Activated CD8-positive, alpha-beta memory T cell treated with anti-CD3 and anti-CD28 coated beads, Interleukin-2, amount 10 ng/mL, durations not matched to agents 7 days and 5 days (primary cell): Measurements from ENCODE around the gene COL21A1. TPM values are rescaled to one million over a fixed set of nuclear protein-coding genes. Genes with fewer than 3 reads are reported as not detected.

Experiments used
- ATAC-seq: fragments of 150-1000 bp; cut with Tn5 transposase; one replicate; pipeline ENCODE4 v1.10.0; 2021; ENCODE audit warnings: moderate library complexity
- CTCF ChIA-PET: fragments of 350-600 bp; sonication (Branson Sonifier 250); formaldehyde crosslinking; loops from one replicate; lab custom pipeline; 2021; ENCODE audit warnings: antibody characterized with exemption; lab: Charles Lee
- DNase-seq: peaks from one replicate; pipeline ENCODE4 v3.0.0-alpha.2; 2020
- H3K27ac Mint-ChIP-seq: one replicate; pipeline ENCODE4 v1.8.0; 2021; ENCODE audit warnings: mild to moderate bottlenecking, mixed read lengths
- H3K27me3 Mint-ChIP-seq: one replicate; pipeline ENCODE4 v1.8.0; 2021; ENCODE audit warnings: mixed read lengths
- H3K36me3 Mint-ChIP-seq: one replicate; pipeline ENCODE4 v1.8.0; 2021; ENCODE audit warnings: mild to moderate bottlenecking, mixed read lengths
- H3K4me1 Mint-ChIP-seq: one replicate; pipeline ENCODE4 v1.8.0; 2021; ENCODE audit warnings: mixed read lengths
- H3K4me3 Mint-ChIP-seq: one replicate; pipeline ENCODE4 v1.8.0; 2021; ENCODE audit warnings: mild to moderate bottlenecking, moderate library complexity, mixed read lengths
- H3K9me3 Mint-ChIP-seq: one replicate; pipeline ENCODE4 v1.8.0; 2022; ENCODE audit warnings: low read depth, mixed read lengths
- total RNA-seq, 2 experiments: library from RNA; stranded (reverse); gene quantifications; one replicate each; pipeline ENCODE4 v1.2.3, GENCODE V29; 2021

Gene COL21A1
- not detected for total RNA-seq

- H3K27me3 Mint-ChIP-seq = no peaks in the 10 kb centered on the region
- no peaks in the 10 kb centered on the region for H3K36me3 Mint-ChIP-seq
- CTCF ChIA-PET = no interaction called here
- H3K4me3 Mint-ChIP-seq = no peak within 1 kb of the TSS
- no peak within 1 kb of the TSS for H3K27ac Mint-ChIP-seq
- H3K4me1 Mint-ChIP-seq = no peaks in the 10 kb centered on the region
- ATAC-seq (no peak), DNase-seq (no peak)
- no peaks in the 10 kb centered on the region for H3K9me3 Mint-ChIP-seq
Measured at GRCh38 chr6:56246881-56247653, at the start of gene COL21A1. TSS of gene COL21A1 (minus strand) at chr6:56247580. CDS start at chr6:56182618, 64,962 bp downstream.

GRCh38 chr6:56293781-56294180, 46.4 kb upstream of the COL21A1 start:
- Mint-ChIP-seq H3K27me3 (no peaks in the 10 kb centered on the region), H3K4me3 (no peak overlapping the region), H3K27ac (no peak overlapping the region), H3K9me3 (no peaks in the 10 kb centered on the region), H3K36me3 (no peaks in the 10 kb centered on the region), H3K4me1 (no peaks in the 10 kb centered on the region)
- CTCF ChIA-PET = no interaction called here
- DNase-seq (no peak), ATAC-seq (no peak)

GRCh38 chr6:56292505-56293181, 45.3 kb upstream of the COL21A1 start:
- Mint-ChIP-seq H3K9me3 (no peaks in the 10 kb centered on the region), H3K36me3 (no peaks in the 10 kb centered on the region), H3K27ac (no peak overlapping the region), H3K4me1 (no peaks in the 10 kb centered on the region), H3K4me3 (no peak overlapping the region), H3K27me3 (no peaks in the 10 kb centered on the region)
- DNase-seq (no peak), ATAC-seq (no peak)
- CTCF ChIA-PET = no interaction called here

GRCh38 chr6:56291302-56291917, 44.0 kb upstream of the COL21A1 start:
- no peaks in the 10 kb centered on the region for H3K27me3 Mint-ChIP-seq
- CTCF ChIA-PET = no interaction called here
- no peak for ATAC-seq
- H3K4me1 Mint-ChIP-seq = no peaks in the 10 kb centered on the region
- H3K4me3 Mint-ChIP-seq = no peak overlapping the region
- no peaks in the 10 kb centered on the region for H3K9me3 Mint-ChIP-seq
- no peak for DNase-seq
- H3K27ac Mint-ChIP-seq = no peak overlapping the region
- no peaks in the 10 kb centered on the region for H3K36me3 Mint-ChIP-seq

- H3K36me3 Mint-ChIP-seq = no peaks in the 10 kb centered on the region
- no peak overlapping the region for H3K4me3 Mint-ChIP-seq
- no peaks in the 10 kb centered on the region for H3K9me3 Mint-ChIP-seq
- no peaks in the 10 kb centered on the region for H3K4me1 Mint-ChIP-seq
- no peak overlapping the region for H3K27ac Mint-ChIP-seq
- no peak for ATAC-seq
- CTCF ChIA-PET = no interaction called here
- no peak for DNase-seq
- no peaks in the 10 kb centered on the region for H3K27me3 Mint-ChIP-seq
Measured at GRCh38 chr6:56289721-56290120, 42.3 kb upstream of the COL21A1 start.

GRCh38 chr6:56288347-56288746, 41.0 kb upstream of the COL21A1 start:
- CTCF ChIA-PET = no interaction called here

GRCh38 chr6:56282391-56282790, 35.0 kb upstream of the COL21A1 start:
- DNase-seq (no peak), ATAC-seq (no peak)
- Mint-ChIP-seq H3K36me3 (no peaks in the 10 kb centered on the region), H3K27ac (no peak overlapping the region), H3K4me1 (no peaks in the 10 kb centered on the region), H3K27me3 (no peaks in the 10 kb centered on the region), H3K9me3 (no peaks in the 10 kb centered on the region), H3K4me3 (no peak overlapping the region)
- CTCF ChIA-PET = no interaction called here

More at GRCh38 chr6:56288347-56288746, 41.0 kb upstream of the COL21A1 start:
- DNase-seq (no peak), ATAC-seq (no peak)
- Mint-ChIP-seq H3K27me3 (no peaks in the 10 kb centered on the region), H3K4me1 (no peaks in the 10 kb centered on the region), H3K27ac (no peak overlapping the region), H3K4me3 (no peak overlapping the region), H3K9me3 (no peaks in the 10 kb centered on the region), H3K36me3 (no peaks in the 10 kb centered on the region)

- H3K27ac Mint-ChIP-seq = no peak overlapping the region
- ATAC-seq (no peak), DNase-seq (no peak)
- H3K36me3 Mint-ChIP-seq = no peaks in the 10 kb centered on the region
- H3K4me3 Mint-ChIP-seq = no peak overlapping the region
- H3K4me1 Mint-ChIP-seq = no peaks in the 10 kb centered on the region
- H3K27me3 Mint-ChIP-seq = no peaks in the 10 kb centered on the region
- H3K9me3 Mint-ChIP-seq = no peaks in the 10 kb centered on the region
- CTCF ChIA-PET = no interaction called here
Measured at GRCh38 chr6:56280126-56280525, 32.7 kb upstream of the COL21A1 start.

GRCh38 chr6:56279331-56280080, 32.1 kb upstream of the COL21A1 start:
- Mint-ChIP-seq H3K4me1 (no peaks in the 10 kb centered on the region), H3K27me3 (no peaks in the 10 kb centered on the region), H3K4me3 (no peak overlapping the region), H3K27ac (no peak overlapping the region), H3K9me3 (no peaks in the 10 kb centered on the region), H3K36me3 (no peaks in the 10 kb centered on the region)
- ATAC-seq = no peak
- CTCF ChIA-PET = no interaction called here
- no peak for DNase-seq

- H3K9me3 Mint-ChIP-seq = no peaks in the 10 kb centered on the region
- no peak for ATAC-seq
- no peaks in the 10 kb centered on the region for H3K4me1 Mint-ChIP-seq
- H3K27me3 Mint-ChIP-seq = no peaks in the 10 kb centered on the region
- no peak overlapping the region for H3K4me3 Mint-ChIP-seq
- H3K27ac Mint-ChIP-seq = no peak overlapping the region
- CTCF ChIA-PET = no interaction called here
- DNase-seq = no peak
- no peaks in the 10 kb centered on the region for H3K36me3 Mint-ChIP-seq
Measured at GRCh38 chr6:56278171-56278591, 30.8 kb upstream of the COL21A1 start.

- Mint-ChIP-seq H3K4me3 (no peak overlapping the region), H3K27ac (no peak overlapping the region), H3K27me3 (no peaks in the 10 kb centered on the region), H3K4me1 (no peaks in the 10 kb centered on the region), H3K36me3 (no peaks in the 10 kb centered on the region), H3K9me3 (peaks cover 5% of the 10 kb centered on the region)
- DNase-seq (no peak), ATAC-seq (no peak)
- CTCF ChIA-PET = no interaction called here
Measured at GRCh38 chr6:56270812-56271441, 23.5 kb upstream of the COL21A1 start.

GRCh38 chr6:56268266-56268665, 20.9 kb upstream of the COL21A1 start:
- ATAC-seq (no peak), DNase-seq (no peak)
- Mint-ChIP-seq H3K9me3 (peaks cover 5% of the 10 kb centered on the region), H3K27me3 (no peaks in the 10 kb centered on the region), H3K4me1 (no peaks in the 10 kb centered on the region), H3K27ac (no peak overlapping the region), H3K4me3 (no peak overlapping the region), H3K36me3 (no peaks in the 10 kb centered on the region)
- CTCF ChIA-PET = no interaction called here

- no peak for DNase-seq
- Mint-ChIP-seq H3K27ac (no peak overlapping the region), H3K4me3 (no peak overlapping the region)
Measured at GRCh38 chr6:56266011-56266410, 18.6 kb upstream of the COL21A1 start.

More at GRCh38 chr6:56266011-56266410, 18.6 kb upstream of the COL21A1 start:
- no peak for ATAC-seq
- no peaks in the 10 kb centered on the region for H3K4me1 Mint-ChIP-seq
- peaks cover 5% of the 10 kb centered on the region for H3K9me3 Mint-ChIP-seq
- CTCF ChIA-PET = no interaction called here
- no peaks in the 10 kb centered on the region for H3K27me3 Mint-ChIP-seq
- no peaks in the 10 kb centered on the region for H3K36me3 Mint-ChIP-seq
